Stimulated activated naive B cell treated with anti-CD40 and anti-IgM and Interleukin-4, amounts not matched to agents 10 μg/mL and 1 μg/mL and 100 μg/mL, for 72 hours (primary cell): Measurements from ENCODE around the gene PABPC4L.
"Not testable (repeated sequence)": the region's sequence is repeated elsewhere in the genome, so short reads cannot be mapped to it uniquely, and the experiment has no call there.

Experiments
- ATAC-seq, 2 donors: fragments of 150-1000 bp; cut with Tn5 transposase; replicated peaks; 2 replicates each; pipeline ENCODE4 v1.10.0; 2021; ENCODE audit warnings: moderate library complexity in 1 of 2
- DNase-seq: peaks from one replicate; pipeline ENCODE4 v3.0.0; 2021
- H3K27ac Mint-ChIP-seq: one replicate; pipeline ENCODE4 v1.8.0; 2022; ENCODE audit warnings: mild to moderate bottlenecking, mixed read lengths
- H3K27me3 Mint-ChIP-seq, 2 donors: one replicate each; pipeline ENCODE4 v1.8.0; 2022; ENCODE audit warnings: mixed read lengths in 2 of 2
- H3K36me3 Mint-ChIP-seq, 2 donors: one replicate each; pipeline ENCODE4 v1.8.0; 2022; ENCODE audit warnings: mixed read lengths in 2 of 2, mild to moderate bottlenecking in 1 of 2
- H3K4me1 Mint-ChIP-seq, 2 donors: one replicate each; pipeline ENCODE4 v1.8.0; 2022; ENCODE audit warnings: mixed read lengths in 2 of 2, mild to moderate bottlenecking in 1 of 2
- H3K4me3 Mint-ChIP-seq, 2 donors: one replicate each; pipeline ENCODE4 v1.8.0; 2022; ENCODE audit warnings: mild to moderate bottlenecking in 2 of 2, mixed read lengths in 2 of 2, moderate library complexity in 1 of 2
- H3K9me3 Mint-ChIP-seq, 2 donors: one replicate each; pipeline ENCODE4 v1.8.0; 2022; ENCODE audit warnings: mixed read lengths in 2 of 2, mild to moderate bottlenecking in 1 of 2

Gene PABPC4L

GRCh38 chr4:134201216-134202161 is at the start of gene PABPC4L:
Gene PABPC4L (minus strand): TSS chr4:134201789. CDS start chr4:134201019, 770 bp downstream.
- peaks cover 0 to 4% of the 10 kb centered on the region in 2 donors for H3K9me3 Mint-ChIP-seq
- no peaks in the 10 kb centered on the region for H3K36me3 Mint-ChIP-seq
- H3K27me3 Mint-ChIP-seq = no peaks in the 10 kb centered on the region
- no peak for ATAC-seq
- H3K27ac Mint-ChIP-seq = no peak within 1 kb of the TSS
- H3K4me3 Mint-ChIP-seq = no peak within 1 kb of the TSS
- no peaks in the 10 kb centered on the region for H3K4me1 Mint-ChIP-seq
- no peak for DNase-seq

GRCh38 chr4:134251322-134251721 is 49.7 kb upstream of the PABPC4L start:
- no peak overlapping the region for H3K4me3 Mint-ChIP-seq
- no peak for ATAC-seq
- no peak for DNase-seq
- H3K9me3 Mint-ChIP-seq = peaks cover 0 to 6% of the 10 kb centered on the region in 2 donors
- no peaks in the 10 kb centered on the region for H3K36me3 Mint-ChIP-seq
- no peaks in the 10 kb centered on the region for H3K27me3 Mint-ChIP-seq
- no peak overlapping the region for H3K27ac Mint-ChIP-seq
- no peaks in the 10 kb centered on the region for H3K4me1 Mint-ChIP-seq

GRCh38 chr4:134243742-134244713 is 42.4 kb upstream of the PABPC4L start:
- Mint-ChIP-seq H3K27ac (no peak overlapping the region), H3K4me3 (no peak overlapping the region), H3K36me3 (no peaks in the 10 kb centered on the region), H3K4me1 (no peaks in the 10 kb centered on the region), H3K9me3 (no peaks in the 10 kb centered on the region), H3K27me3 (no peaks in the 10 kb centered on the region)
- DNase-seq = no peak
- no peak for ATAC-seq

- H3K9me3 Mint-ChIP-seq = peaks cover 0 to 5% of the 10 kb centered on the region in 2 donors
- no peak overlapping the region for H3K27ac Mint-ChIP-seq
- DNase-seq (no peak), ATAC-seq (no peak)
- no peak overlapping the region for H3K4me3 Mint-ChIP-seq
- no peaks in the 10 kb centered on the region for H3K36me3 Mint-ChIP-seq
- no peaks in the 10 kb centered on the region for H3K27me3 Mint-ChIP-seq
- no peaks in the 10 kb centered on the region for H3K4me1 Mint-ChIP-seq
Observed at GRCh38 chr4:134219043-134219442, 17.5 kb upstream of the PABPC4L start.

- Mint-ChIP-seq H3K36me3 (no peaks in the 10 kb centered on the region), H3K27me3 (no peaks in the 10 kb centered on the region), H3K9me3 (peaks cover 0 to 3% of the 10 kb centered on the region in 2 donors), H3K27ac (no peak overlapping the region), H3K4me1 (no peaks in the 10 kb centered on the region), H3K4me3 (no peak overlapping the region)
- DNase-seq = no peak
- no peak for ATAC-seq
Observed at GRCh38 chr4:134216411-134216810, 14.8 kb upstream of the PABPC4L start.

GRCh38 chr4:134215620-134216344 is 14.2 kb upstream of the PABPC4L start:
- Mint-ChIP-seq H3K9me3 (peaks cover 0 to 3% of the 10 kb centered on the region in 2 donors), H3K27ac (no peak overlapping the region), H3K27me3 (no peaks in the 10 kb centered on the region), H3K4me3 (no peak overlapping the region), H3K4me1 (no peaks in the 10 kb centered on the region), H3K36me3 (no peaks in the 10 kb centered on the region)
- DNase-seq (no peak), ATAC-seq (no peak)

GRCh38 chr4:134207955-134208354 is 6.4 kb upstream of the PABPC4L start:
- H3K9me3 Mint-ChIP-seq, H3K27me3 Mint-ChIP-seq, H3K27ac Mint-ChIP-seq, DNase-seq, H3K4me1 Mint-ChIP-seq, H3K4me3 Mint-ChIP-seq, ATAC-seq, H3K36me3 Mint-ChIP-seq: not testable (repeated sequence)

- ATAC-seq (no peak), DNase-seq (no peak)
- no peaks in the 10 kb centered on the region for H3K27me3 Mint-ChIP-seq
- peaks cover 0 to 4% of the 10 kb centered on the region in 2 donors for H3K9me3 Mint-ChIP-seq
- no peak overlapping the region for H3K4me3 Mint-ChIP-seq
- no peaks in the 10 kb centered on the region for H3K36me3 Mint-ChIP-seq
- no peaks in the 10 kb centered on the region for H3K4me1 Mint-ChIP-seq
- no peak overlapping the region for H3K27ac Mint-ChIP-seq
Observed at GRCh38 chr4:134202166-134202956, 772 bp upstream of the PABPC4L start.

GRCh38 chr4:134200811-134201215 is 776 bp downstream of the PABPC4L start:
- no peak for ATAC-seq
- Mint-ChIP-seq H3K9me3 (peaks cover 0 to 2% of the 10 kb centered on the region in 2 donors), H3K27ac (no peak overlapping the region), H3K27me3 (no peaks in the 10 kb centered on the region), H3K4me3 (no peak overlapping the region), H3K4me1 (no peaks in the 10 kb centered on the region), H3K36me3 (no peaks in the 10 kb centered on the region)
- no peak for DNase-seq

GRCh38 chr4:134189949-134190348 is 11.6 kb downstream of the PABPC4L start:
- no peaks in the 10 kb centered on the region for H3K36me3 Mint-ChIP-seq
- no peak for ATAC-seq
- no peaks in the 10 kb centered on the region for H3K4me1 Mint-ChIP-seq
- no peak overlapping the region for H3K4me3 Mint-ChIP-seq
- no peaks in the 10 kb centered on the region for H3K9me3 Mint-ChIP-seq
- no peaks in the 10 kb centered on the region for H3K27me3 Mint-ChIP-seq
- DNase-seq = no peak
- no peak overlapping the region for H3K27ac Mint-ChIP-seq

- Mint-ChIP-seq H3K27ac (no peak overlapping the region), H3K4me3 (no peak overlapping the region), H3K27me3 (no peaks in the 10 kb centered on the region), H3K9me3 (no peaks in the 10 kb centered on the region), H3K4me1 (no peaks in the 10 kb centered on the region), H3K36me3 (no peaks in the 10 kb centered on the region)
- DNase-seq = no peak
- no peak for ATAC-seq
Observed at GRCh38 chr4:134189480-134189879, 12.1 kb downstream of the PABPC4L start.

GRCh38 chr4:134178706-134179105 is 22.9 kb downstream of the PABPC4L start:
- H3K27ac Mint-ChIP-seq = no peak overlapping the region
- DNase-seq (no peak), ATAC-seq (no peak)
- H3K27me3 Mint-ChIP-seq = no peaks in the 10 kb centered on the region
- peaks cover 10 to 13% of the 10 kb centered on the region in 2 donors for H3K9me3 Mint-ChIP-seq
- H3K4me1 Mint-ChIP-seq = no peaks in the 10 kb centered on the region
- H3K4me3 Mint-ChIP-seq = no peak overlapping the region
- no peaks in the 10 kb centered on the region for H3K36me3 Mint-ChIP-seq

GRCh38 chr4:134174271-134174670 is 27.3 kb downstream of the PABPC4L start:
- ATAC-seq = no peak
- no peak overlapping the region for H3K27ac Mint-ChIP-seq

More at GRCh38 chr4:134174271-134174670, 27.3 kb downstream of the PABPC4L start:
- Mint-ChIP-seq H3K9me3 (peaks cover 1 to 8% of the 10 kb centered on the region in 2 donors), H3K4me3 (no peak overlapping the region), H3K36me3 (no peaks in the 10 kb centered on the region), H3K27me3 (no peaks in the 10 kb centered on the region), H3K4me1 (no peaks in the 10 kb centered on the region)
- DNase-seq = no peak
